GM19099 (cell line): Measurements from ENCODE around the gene VSTM2B.

ENCODE experiments used
- POLR2A ChIP-seq: IDR thresholded peaks from 3 replicates; pipeline ENCODE4 v1.6.1; 2011; ENCODE audit warnings: low read depth; ENCODE audit not compliant: insufficient read length; ENCODE audit errors: extremely low read depth

VSTM2B gene

GRCh38 chr19:29529646-29530539, 4.1 kb downstream of the VSTM2B start:
- no peak for TF ChIP-seq POLR2A

GRCh38 chr19:29530540-29531457, 5.0 kb downstream of the VSTM2B start:
- TF ChIP-seq POLR2A: no peak

GRCh38 chr19:29531458-29532025, 5.7 kb downstream of the VSTM2B start:
- TF ChIP-seq POLR2A: no peak

- no peak for TF ChIP-seq POLR2A
These were observed 6.3 kb downstream of the VSTM2B start for GRCh38 chr19:29532097-29532496.

GRCh38 chr19:29532956-29533355, 7.2 kb downstream of the VSTM2B start:
- no peak for TF ChIP-seq POLR2A

- TF ChIP-seq POLR2A: no peak
These were observed 8.1 kb downstream of the VSTM2B start for GRCh38 chr19:29533578-29534544.

- no peak for TF ChIP-seq POLR2A
These were observed 9.5 kb downstream of the VSTM2B start for GRCh38 chr19:29535214-29535831.

- TF ChIP-seq POLR2A: no peak
These were observed 10.3 kb downstream of the VSTM2B start for GRCh38 chr19:29535984-29536508.

- TF ChIP-seq POLR2A: no peak
These were observed 11.4 kb downstream of the VSTM2B start for GRCh38 chr19:29537181-29537580.

- TF ChIP-seq POLR2A: no peak
These were observed 11.8 kb downstream of the VSTM2B start for GRCh38 chr19:29537601-29538000.

- no peak for TF ChIP-seq POLR2A
These were observed 12.4 kb downstream of the VSTM2B start for GRCh38 chr19:29538146-29538545.

- no peak for TF ChIP-seq POLR2A
These were observed 12.9 kb downstream of the VSTM2B start for GRCh38 chr19:29538651-29539050.

- no peak for TF ChIP-seq POLR2A
These were observed 13.3 kb downstream of the VSTM2B start for GRCh38 chr19:29539131-29539530.

- no peak for TF ChIP-seq POLR2A
These were observed 13.9 kb downstream of the VSTM2B start for GRCh38 chr19:29539670-29540069.

GRCh38 chr19:29540114-29540513, 14.3 kb downstream of the VSTM2B start:
- no peak for TF ChIP-seq POLR2A
